ENCODE data around the gene PTCD3.

PTCD3 gene

DNA sequence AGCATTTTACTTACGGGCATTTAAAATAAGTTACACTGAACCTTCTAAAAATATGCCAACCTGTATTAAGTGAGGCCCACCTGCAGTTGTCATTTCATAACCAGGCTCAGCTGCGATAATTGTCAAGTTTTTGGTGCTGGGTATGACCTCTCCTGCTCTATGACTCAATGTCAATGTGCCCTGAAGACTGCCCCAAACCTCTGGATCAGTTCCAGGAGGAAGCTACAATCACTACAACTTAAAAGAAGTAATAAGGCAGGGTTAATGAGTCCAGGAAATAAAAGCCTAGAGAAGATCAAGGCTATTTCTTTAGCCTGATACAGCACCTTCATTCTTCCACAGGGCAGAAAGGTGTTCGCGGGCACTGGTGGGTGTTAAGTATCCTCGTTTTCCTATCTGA is 23.3 kb upstream of the PTCD3 start:
- no peak for DNase-seq

DNA sequence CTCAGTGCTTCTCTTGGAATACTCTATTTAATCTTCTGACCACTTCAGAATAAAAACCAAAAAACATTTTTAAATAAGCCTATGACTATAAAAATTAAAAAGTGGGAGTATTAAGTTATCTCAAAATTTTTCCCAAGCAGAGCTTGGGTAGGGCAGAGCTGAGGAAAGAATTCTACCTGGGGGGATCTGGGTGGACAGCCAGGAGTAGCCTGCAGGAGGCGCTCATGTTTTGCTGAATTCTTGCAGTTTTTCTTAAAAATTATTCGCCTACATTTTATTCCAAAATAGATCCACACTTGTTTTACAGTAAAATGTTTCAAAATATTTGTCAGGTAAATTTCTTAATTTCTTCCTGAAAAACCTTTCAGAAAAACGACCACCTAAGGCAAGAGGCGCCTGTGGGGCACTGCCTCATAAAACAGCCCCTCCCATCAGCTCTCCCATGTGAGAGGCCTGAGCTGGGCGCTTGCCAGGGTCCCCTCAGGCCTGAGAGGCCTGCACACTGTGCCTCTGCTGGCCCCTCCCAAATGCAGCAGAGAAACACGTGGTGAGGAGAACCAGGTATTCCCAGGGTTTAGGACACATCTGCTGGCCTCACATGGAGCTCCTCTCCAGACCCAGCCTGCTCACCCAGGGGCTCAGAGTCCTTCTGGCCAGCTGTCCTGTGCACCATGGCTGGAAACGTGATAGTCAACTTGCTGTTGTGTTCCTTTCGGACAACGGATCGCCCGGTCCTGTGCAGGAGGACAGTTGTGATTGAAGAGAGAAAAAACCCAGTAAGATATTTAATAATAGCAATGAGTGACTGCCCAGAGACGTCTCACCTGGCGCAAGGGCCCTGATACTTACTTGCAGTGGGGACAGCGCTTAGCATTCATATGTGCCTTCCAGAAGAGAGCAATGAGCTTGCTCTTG is 17.8 kb upstream of the PTCD3 start:
- DNase-seq = no peak

DNA sequence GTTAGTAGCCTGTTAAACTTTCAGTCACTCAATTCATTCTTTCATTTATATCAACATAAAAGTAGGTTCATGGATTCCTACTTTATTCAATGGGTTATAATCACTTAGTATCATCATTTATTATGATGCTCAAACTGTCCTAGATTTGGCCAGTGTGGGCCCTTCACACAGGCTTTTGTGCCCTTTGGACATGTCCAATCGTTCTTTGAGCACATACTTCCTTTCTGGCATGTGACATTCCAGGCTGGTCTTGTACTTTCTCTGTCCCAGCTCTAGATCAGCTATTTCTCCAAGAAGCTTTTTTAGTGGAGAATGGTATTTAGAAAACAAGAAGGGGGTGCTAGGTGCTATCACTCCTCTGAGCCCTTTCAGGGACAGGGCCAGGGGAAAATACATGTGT is 11.8 kb upstream of the PTCD3 start:
- no peak for DNase-seq

DNA sequence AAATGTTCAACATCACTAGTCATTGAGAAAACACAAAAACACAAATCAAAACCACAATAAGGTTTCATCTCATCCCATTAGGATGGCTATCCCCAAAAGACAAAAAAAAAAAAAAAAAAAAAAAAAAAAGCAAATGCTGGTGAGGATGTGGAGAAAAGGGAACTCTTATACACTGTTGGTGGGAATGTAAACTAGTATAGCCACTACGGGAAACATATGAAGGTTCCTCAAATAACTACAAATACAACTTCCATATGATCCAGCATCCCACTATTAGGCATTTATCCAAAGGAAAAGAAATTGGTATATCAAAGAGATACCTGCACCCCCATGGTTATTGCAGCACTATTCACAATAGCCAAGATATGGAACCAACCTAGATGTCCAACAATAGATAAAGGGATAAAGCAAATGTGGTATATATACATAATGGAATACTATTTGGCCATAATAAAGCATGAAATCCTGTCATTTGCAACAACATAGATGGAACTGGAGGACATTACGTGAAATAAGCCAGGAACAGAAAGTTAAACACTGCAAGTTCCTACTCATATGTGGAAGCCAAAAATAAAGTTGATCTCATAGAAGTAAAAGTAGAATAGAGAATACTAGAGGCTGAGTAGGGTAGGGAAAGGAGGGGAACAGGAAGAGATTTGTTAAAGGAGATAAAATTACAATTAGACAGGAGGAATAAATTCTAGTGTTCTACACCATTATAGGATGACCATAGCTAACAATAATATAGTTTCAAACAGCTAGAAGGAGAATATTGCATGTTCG is 8.7 kb upstream of the PTCD3 start:
- no peak for DNase-seq

DNA sequence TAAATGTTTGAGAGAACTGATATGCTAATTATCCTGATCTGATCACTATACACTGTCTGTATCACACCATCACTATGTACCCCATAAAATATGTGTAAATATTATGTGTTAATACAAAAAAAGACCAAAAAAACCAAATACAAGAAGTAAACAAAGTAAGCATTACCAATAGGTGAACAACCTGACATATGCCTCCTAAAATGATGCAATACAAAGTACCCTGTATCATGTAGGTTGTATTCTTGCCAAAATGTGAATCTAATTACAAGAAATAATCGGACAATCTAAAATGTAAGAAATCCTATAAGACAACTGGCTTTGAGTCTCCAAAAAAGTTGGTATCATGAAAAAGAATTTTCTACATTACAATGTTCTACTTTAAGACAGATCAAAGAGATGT is 8.1 kb upstream of the PTCD3 start:
- no peak for DNase-seq

DNA sequence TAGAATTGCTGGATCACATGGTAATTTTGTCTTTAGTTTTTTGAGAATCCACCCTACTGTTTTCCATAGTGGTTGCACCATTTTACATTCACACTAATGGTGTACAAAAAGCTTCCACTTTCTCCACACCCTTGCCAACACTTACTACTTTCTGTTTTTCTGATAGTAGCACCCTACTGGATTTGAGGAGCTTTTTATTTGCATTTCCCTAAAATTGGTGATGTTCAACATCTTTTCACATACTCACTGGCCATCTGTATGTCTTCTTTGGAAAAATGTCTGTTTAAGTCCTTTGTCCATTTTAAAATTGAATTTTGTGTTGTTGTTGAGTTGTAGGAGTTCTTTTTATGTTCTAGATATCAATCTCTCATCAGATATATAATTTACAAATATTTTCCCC is 3.9 kb upstream of the PTCD3 start:
- DNase-seq = no peak

DNA sequence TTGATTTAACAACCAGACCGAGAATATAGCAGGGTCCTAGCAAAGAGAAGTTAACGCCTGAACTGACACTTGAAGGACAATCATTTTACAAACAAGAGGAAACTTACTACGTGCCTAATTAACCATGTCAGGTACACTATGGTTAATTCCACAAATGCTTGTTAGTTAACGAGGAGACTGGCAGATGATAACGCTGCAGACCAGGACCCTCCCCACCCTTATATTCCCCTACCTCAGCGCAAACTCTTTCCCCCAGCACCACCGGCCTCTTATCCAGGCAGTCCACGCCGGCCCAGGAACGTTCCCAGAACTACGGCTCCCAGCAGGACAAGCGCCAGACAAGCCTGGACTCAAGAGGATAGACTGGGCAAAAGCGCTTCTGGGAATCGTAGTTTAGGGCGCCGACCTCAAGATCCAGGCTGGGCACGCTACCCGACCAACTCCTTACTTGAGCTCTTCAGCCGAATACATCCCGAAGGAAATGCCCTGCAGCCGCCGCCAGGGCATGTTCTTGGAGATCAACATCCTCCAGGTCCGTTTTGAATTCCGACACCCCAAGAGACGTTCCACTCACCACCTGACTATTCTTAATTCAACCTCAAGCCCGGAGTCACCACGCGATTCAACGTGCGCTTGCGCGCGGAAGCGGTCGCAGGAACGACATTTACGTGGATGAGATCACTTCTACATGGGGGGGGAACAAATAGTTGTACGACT is 625 bp upstream of the PTCD3 start, which contains the start of gene POLR1A:
TSS of gene POLR1A (minus strand) at position 635 of the 717 bp plus-strand sequence. CDS start at position 525, 110 bp downstream.
- peak; percentile 82 for DNase-seq

DNA sequence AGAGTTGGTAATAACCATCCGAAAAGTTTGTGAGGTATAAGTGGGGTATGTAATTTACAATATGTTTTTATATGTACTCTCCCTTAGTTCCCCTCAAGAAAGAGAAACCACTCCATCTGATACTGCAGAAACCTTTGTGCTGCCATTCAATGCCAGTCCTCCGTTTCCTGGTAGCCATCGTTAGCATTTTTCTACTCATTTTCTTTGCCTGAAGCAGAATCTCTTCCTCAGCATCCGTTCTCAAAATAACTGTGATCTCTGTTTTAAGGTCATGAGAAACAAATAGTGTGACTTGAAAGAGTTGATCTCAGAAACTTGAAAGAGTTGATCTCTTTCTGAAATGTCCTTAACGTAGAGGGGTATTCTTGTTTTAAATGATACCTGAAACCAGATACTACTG is 996 bp downstream of the PTCD3 start:
- DNase-seq = peak; percentile 2

DNA sequence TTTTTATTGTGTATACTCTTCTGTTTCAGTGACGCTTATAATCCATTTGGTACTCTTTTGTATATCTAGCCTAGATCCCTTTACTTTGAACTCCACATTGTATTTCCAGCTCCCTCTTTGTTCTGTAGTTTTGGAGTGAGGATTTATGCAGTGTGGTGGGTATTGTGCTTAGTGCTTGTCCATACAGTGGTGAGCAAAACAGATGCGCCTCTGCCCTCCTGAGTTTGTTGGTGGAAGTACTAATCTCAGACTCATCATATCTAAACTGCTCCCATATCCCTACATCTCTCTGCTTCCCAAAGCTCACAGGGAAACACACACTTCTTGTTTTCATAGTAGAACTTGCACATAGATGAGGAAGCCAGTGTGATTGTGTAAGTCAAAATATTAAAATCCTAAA is 12.1 kb downstream of the PTCD3 start:
- DNase-seq = no peak

DNA sequence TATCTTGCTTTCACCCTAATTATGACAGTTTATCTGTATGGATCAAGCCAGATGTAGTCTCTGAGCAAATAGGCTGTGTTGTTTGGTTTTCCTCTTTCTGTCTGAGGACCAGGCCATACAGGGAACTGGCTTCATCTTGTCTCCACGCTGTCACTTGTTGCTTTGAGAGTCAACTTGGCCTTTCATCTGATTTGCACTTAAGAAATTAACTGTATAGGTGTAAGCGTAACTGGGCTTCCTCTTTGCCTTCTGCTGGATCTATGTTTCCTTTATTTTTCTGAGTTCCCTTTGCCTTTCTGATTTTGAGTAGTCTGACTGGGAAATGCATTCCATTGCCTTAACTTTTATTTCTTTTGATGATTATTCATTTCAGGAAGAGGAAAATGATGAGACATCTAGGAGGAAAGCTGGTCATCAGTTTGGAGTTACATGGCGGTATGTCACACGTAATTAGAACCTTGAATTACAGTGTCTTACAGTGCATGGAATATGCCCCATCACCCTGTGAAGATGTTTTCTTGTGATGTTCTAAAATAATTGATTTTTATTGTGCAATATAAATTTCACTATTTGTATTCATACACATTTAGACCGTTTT is 17.4 kb downstream of the PTCD3 start:
- DNase-seq = no peak

DNA sequence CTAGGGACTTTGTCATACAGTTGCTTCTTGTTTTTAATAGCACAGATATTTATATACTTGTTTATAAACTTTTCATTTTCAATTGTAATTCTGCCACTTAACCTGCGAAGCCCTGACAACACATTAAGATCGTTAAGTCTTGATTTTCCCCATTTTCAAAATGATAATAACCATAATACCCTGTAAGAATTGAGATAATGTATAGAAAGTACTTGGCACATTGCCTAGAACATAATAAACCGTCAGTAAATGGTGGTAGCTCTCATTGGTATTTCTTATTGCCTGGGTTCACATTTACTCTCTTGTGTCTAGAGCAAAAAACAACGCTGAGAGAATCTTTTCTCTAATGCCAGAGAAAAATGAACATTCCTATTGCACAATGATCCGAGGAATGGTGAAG is 18.6 kb downstream of the PTCD3 start:
- no peak for DNase-seq

DNA sequence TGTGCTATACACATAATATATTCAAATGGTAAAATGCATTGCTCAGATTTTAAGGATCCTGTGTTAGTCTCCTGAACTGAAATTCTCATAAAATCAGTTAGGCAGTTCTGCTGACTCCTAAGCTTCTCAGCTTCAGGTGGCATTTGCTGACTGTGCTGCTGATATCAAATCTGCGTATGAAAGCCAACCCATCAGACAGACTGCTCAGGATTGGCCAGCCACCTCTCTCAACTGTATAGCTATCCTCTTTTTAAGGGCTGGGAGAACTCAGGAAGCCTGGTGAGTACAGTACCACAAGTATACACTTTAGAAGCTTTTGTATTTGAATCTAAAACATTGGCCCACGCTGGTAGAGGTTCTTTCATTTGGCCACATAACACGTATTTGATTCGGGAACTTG is 28.7 kb downstream of the PTCD3 start:
- no peak for DNase-seq

DNA sequence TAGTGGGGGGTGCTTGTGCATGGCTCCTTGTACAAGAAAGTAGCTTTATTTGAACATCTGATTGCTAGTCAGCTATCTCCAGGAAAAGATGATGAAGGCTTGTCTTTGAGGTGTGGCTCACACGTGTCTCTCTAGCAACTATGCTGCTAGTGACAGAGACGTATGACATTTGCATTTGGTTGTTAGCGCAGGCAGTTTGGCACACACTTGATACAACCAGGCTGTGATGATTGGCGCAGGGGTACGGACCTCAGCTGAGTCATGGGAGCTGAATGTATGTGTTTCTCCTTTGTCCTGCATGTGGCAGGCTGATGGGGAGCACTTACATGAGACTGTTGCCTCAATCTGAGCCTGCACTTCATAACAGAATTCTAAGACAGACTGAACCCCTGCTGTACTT is 29.6 kb downstream of the PTCD3 start:
- DNase-seq = no peak

DNA sequence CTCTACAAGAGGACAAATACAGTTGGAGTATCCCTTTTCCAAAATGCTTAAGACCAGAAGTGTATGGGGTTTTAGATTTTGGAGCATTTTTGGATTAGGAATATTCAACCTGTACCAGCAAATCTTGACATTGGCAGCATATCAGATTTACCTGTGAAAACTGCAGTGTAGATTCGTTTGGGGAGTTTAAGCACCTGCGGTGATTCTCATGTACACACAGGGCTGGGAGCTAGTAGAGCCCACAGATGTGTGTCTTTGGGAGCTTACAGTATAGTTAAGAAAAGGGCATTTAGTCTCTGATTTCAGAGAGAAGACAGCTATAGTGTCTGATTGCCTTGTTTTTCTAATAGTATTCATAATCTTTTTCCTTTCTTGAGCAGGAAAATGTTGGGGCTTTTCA is 30.1 kb downstream of the PTCD3 start:
- DNase-seq = no peak

DNA sequence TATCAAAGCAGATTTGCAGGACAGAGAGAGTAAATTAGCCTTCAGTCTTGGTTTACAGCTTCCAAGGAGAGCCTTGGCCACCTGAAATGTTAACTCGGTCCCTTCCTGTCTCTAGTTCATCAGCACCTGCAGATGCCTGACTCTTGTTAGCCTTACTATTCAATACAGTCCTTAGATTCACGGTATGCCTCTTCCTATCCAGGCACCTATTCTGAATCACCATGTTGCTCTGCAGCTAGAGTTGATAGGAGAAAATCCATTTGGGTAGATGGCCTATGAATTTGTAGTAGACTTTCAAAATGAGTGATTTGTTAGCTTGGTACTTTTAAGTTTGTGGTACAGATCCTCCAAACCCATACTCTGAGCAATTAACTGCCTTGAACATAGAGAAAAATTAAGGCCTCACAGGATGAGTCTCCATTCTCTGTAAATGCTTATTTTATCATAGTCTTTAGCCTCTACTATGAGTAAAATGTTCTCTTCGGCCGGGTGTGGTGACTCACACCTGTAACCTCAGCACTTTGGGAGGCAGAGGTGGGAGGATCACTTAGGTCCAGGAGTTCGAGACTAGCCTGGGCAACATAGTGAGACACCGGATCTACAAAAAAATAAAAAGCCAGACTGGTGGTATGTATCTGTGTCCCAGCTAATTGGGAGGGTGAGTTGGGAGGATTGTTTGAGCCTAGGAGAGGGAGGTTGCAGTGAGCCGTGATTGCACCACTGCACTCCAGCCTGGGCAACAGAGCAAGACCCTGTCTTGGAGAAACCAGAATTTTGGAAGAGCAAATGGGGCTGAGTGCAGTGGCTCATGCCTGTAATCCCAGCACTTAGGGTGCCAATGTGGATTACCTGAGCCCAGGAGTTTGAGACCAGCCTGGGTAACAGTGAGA is 32.9 kb downstream of the PTCD3 start:
- no peak for DNase-seq

DNA sequence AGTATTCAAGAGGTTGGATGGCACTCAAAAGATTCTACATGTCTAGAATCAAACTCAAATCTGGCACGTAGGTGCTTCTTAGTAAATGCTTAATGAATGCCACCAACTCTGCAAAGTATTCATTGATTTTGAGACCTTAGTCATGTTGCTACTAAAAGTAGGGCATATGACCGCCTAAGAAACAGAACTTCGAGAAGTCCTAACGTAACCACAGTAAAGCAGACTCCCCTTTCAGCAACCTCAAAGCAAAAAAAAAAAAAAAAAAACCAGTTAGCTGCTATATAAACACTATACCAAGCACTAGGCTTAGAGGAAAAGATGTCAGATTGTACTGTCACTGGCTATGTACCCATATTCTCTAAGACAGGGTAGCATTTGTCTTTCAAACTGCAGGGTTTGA is 33.9 kb downstream of the PTCD3 start:
- DNase-seq = no peak

DNA sequence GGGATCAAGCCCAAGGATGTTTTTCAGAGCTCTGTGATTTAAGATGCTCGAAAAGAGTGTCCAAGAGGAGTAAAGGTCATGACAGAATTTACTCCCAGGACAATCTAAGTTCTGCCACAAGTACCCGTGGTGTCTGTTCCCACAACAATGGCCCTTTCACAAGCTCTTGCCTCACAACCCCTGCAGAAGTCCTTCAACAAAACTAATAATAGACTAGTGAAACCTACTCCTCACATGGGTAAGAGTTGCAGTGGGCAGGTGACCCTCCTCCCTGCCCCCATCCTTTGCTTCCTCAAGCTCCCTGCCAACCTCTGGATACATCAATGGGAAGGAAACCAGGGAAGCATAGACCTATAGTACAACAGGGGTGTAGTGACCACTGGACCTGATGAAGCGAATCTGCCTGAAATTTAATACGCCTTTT is 34.9 kb downstream of the PTCD3 start:
- no peak for DNase-seq

DNA sequence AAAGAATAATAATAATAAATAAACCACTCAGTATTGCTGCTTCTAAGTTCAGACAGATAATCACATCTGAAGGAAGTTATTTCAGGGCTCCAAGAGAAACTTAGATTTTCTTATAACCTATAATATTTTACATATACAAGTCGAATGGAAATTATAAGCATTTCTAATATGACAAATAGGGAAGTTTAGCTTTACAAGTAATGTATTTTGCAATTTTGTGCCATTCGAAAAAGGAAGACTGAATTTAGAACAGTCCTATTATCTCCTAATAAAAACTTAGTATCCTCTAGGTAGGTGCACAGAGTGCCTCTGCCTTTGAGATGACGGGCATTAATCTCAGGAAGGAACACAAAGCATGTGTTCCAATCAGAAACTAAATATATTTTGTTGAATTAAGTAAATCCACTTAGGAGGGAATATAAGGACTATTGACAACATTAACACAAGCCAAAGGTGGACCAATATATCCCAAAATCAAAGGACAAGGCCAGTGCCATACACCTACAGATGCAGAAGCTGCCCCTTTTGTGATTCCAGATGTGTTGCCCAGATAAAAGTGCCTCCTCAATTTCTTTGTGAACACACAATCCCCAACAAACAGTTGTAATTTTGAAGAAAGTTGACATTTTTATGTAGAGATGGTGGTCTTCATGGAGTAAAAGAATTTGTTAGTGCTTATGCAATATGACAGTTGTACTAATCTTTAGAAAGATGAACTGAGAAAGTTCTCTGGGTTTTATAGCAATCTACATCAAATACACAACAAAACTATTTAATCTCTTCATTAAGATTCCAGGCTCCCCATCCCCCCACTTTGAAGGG is 36.6 kb downstream of the PTCD3 start:
- no peak for DNase-seq

DNA sequence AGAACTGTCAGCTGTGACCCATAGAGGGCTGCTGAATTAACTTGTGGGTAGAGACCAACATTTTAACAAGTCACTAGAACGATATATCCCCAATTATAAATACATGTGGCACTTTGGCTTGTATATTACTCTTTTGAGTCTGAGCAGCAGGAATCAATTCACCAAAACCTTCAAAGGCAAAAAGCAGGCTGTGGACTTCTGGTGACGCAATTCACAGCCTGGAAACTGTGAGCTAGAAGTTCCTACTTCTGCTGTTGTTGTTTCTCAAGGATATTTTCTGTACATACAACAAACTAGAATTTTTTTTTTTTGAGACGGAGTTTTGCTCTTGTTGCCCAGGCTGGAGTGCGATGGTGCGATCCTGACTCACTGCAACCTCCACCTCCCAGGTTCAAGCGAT is 37.3 kb downstream of the PTCD3 start:
- DNase-seq = peak; percentile 5

DNA sequence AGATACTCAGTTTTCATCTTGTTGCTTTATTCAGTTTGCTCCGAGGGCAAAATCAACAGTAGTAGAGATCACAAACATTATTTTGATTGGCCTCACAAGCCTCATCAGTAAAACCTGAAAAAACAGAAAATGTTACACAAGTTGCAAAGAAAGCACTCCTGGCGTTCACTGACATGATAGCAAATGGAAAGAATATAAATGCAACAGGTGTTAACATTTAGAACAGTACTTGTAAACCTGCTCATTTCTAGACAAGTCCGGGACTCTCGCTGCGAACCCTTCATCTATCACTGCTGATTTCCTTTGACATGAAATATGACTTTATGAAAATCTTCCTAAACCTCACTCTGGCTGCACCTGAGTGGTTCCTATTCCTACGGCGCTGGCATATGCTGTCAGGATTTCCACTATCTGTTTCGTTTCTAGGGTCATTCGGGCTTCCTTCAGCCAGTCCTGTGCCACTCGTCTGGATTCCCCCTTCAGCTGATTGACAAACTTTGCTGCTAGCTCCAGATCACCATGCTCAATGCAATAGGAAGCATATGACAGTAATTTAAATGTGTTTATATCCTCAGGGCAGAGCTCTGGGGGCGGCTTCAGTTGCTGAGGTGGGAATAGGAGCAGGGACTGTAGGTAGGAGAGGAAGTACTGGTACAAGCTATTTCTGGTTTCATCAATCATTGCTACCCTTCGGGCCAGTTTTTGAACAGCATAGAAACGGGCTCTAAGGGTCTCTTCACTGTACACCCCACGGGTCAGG is 38.1 kb downstream of the PTCD3 start:
- DNase-seq = no peak

All from GF-D8 (cell line).